ENCODE results near the gene NCK2. TPM values are rescaled to one million over a fixed set of nuclear protein-coding genes. Genes with fewer than 3 reads are reported as not detected.
A peak's percentile ranks its signal among the peaks of the same experiment; 100 is the strongest.

Gene NCK2
- total RNA-seq, 4 donors from 2014 or later, result 46.0 to 62.6 (median 55.3) TPM

- WGBS, 2 donors, result 56 to 70% methylated on average over 10 of the region's 10 CpGs
- H3K27ac ChIP-seq, result peak overlapping the region; percentile 52 to 66 (median 56)
- TF ChIP-seq POLR2A (IDR thresholded peaks at IDR 0.05), result no peak
- TF ChIP-seq, protein P1, sequence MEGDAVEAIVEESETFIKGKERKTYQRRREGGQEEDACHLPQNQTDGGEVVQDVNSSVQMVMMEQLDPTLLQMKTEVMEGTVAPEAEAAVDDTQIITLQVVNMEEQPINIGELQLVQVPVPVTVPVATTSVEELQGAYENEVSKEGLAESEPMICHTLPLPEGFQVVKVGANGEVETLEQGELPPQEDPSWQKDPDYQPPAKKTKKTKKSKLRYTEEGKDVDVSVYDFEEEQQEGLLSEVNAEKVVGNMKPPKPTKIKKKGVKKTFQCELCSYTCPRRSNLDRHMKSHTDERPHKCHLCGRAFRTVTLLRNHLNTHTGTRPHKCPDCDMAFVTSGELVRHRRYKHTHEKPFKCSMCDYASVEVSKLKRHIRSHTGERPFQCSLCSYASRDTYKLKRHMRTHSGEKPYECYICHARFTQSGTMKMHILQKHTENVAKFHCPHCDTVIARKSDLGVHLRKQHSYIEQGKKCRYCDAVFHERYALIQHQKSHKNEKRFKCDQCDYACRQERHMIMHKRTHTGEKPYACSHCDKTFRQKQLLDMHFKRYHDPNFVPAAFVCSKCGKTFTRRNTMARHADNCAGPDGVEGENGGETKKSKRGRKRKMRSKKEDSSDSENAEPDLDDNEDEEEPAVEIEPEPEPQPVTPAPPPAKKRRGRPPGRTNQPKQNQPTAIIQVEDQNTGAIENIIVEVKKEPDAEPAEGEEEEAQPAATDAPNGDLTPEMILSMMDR (IDR thresholded peaks at IDR 0.05), result no peak
These were observed 138.3 kb downstream of the NCK2 start for GRCh38 chr2:105882920-105883435.

DNA sequence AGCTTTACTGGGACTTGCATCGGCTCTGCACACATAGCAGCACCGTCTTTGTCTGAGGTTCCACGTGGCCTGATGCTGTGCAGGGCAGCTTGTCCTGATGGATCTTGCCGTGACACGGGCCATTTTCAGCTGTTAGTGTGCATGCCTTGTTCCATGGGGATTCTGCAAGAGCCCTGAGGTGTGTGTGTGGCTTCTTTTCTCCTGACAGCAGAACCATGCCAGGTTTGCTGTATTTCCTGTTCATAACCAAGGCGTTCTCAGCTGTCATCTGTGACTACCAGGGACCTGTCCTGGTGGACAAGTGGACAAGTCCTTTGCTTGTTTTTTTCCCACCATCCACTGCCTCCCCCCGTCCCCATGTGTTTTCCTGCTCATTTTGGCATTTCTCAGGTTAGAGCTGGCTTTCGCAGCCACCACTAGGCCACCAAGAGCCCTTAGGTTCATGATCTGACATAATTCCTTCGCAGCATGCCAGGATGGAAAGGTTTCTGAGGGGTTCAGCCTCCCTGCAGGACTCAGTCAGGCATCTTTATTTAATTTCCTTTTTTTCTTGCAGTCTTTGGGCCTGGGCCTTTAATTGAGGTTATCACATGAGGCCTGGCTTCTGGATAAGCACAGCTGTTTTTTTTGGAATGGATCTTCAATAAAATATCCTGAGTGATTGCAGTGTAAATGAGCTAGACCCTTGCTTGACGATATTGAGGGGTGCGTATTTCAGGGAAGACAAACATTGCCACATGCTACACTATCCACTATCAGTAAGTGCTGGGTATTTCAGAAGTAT, 139.4 kb downstream of the NCK2 start:
- TF ChIP-seq, protein P1 (IDR thresholded peaks at IDR 0.05), result no peak
- no peak overlapping the region for H3K4me3 ChIP-seq (replicated peaks in 1 of 3)
- no peak for DNase-seq
- 85 to 90% methylated on average over 11 of the region's 11 CpGs for WGBS, 2 donors
- peaks cover 0 to 7% of the 10 kb centered on the region in 2 donors for H3K36me3 ChIP-seq
- H3K27ac ChIP-seq, result peak overlapping the region in 1 of 3 donors; percentile 66
- H3K4me1 ChIP-seq, result peaks cover 52 to 63% of the 10 kb centered on the region in 2 donors
- intact Hi-C loops (cut with DNase I), result loop anchor here (10.0 kb wide), 2 partner anchors 59 to 139 kb away; partner anchors contain the start of gene NCK2
- no peaks in the 10 kb centered on the region for H3K9me3 ChIP-seq
- no peaks in the 10 kb centered on the region for H3K27me3 ChIP-seq

More at GRCh38 chr2:105882920-105883435, 138.3 kb downstream of the NCK2 start:
- no peak for DNase-seq
- Histone ChIP-seq H3K4me1 (peaks cover 61 to 74% of the 10 kb centered on the region in 2 donors), H3K4me3 (replicated peaks in 1 of 3) (no peak overlapping the region), H3K27me3 (no peaks in the 10 kb centered on the region), H3K36me3 (peaks cover 0 to 7% of the 10 kb centered on the region in 2 donors), H3K9me3 (no peaks in the 10 kb centered on the region)
- intact Hi-C loops (cut with DNase I), result loop anchor here (10.0 kb wide), 2 partner anchors 58 to 138 kb away; partner anchors contain the start of gene NCK2

- no peaks in the 10 kb centered on the region for H3K9me3 ChIP-seq
- DNase-seq, result no peak
- peak overlapping the region in 2 of 3 donors; percentile 8 to 50 for H3K27ac ChIP-seq
- no peaks in the 10 kb centered on the region for H3K27me3 ChIP-seq
- TF ChIP-seq, protein P1 (IDR thresholded peaks at IDR 0.05), result no peak
- no peak for TF ChIP-seq POLR2A (IDR thresholded peaks at IDR 0.05)
- H3K4me1 ChIP-seq, result peaks cover 44 to 51% of the 10 kb centered on the region in 2 donors
- WGBS, 2 donors, result 52 to 65% methylated on average over 1 of the region's 1 CpG
- H3K4me3 ChIP-seq (replicated peaks in 1 of 3), result no peak overlapping the region
- intact Hi-C loops (cut with DNase I), result loop anchor here (10.0 kb wide), 2 partner anchors 61 to 141 kb away; partner anchors contain the start of gene NCK2
- H3K36me3 ChIP-seq, result peaks cover 0 to 7% of the 10 kb centered on the region in 2 donors
These were observed 140.7 kb downstream of the NCK2 start for GRCh38 chr2:105885456-105885855.

DNA sequence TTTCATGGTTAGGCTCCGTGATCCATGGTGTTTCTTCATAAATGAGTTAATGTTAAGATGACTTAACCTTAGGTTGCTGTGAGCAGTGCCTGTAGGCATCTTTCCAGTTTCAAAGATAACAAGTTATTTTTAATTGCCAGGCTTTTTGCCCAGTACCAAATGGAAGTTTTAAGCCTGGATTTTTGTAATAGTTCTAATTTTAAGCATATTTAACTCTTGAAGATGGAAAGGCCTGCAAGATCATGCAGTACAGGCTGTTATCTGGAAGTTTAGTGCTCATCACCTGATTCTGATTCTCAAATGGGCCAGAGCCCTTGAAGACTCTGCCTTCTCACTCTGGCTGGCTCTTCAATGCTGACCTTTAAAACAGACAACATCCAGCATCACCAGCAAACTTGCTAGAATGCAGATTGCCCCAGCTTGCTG, 141.3 kb downstream of the NCK2 start:
- Histone ChIP-seq H3K27me3 (no peaks in the 10 kb centered on the region), H3K4me3 (replicated peaks in 1 of 3) (no peak overlapping the region), H3K4me1 (peaks cover 44 to 50% of the 10 kb centered on the region in 2 donors), H3K36me3 (peaks cover 0 to 7% of the 10 kb centered on the region in 2 donors), H3K9me3 (no peaks in the 10 kb centered on the region), H3K27ac (peak overlapping the region; percentile 52 to 68 (median 60))
- 25 to 28% methylated on average over 1 of the region's 1 CpG for WGBS, 2 donors
- no peak for DNase-seq
- intact Hi-C loops (cut with DNase I), result loop anchor here (10.0 kb wide), 2 partner anchors 61 to 141 kb away; partner anchors contain the start of gene NCK2
- TF ChIP-seq, protein P1 (IDR thresholded peaks at IDR 0.05), result no peak
- TF ChIP-seq POLR2A (IDR thresholded peaks at IDR 0.05), result no peak

All from thyroid gland (tissue), 4 donors.